ENCODE results near the gene GUCY2C. TPM values are rescaled to one million over a fixed set of nuclear protein-coding genes. Genes with fewer than 3 reads are reported as not detected.
A peak's percentile ranks its signal among the peaks of the same experiment; 100 is the strongest.

GUCY2C gene
- total RNA-seq, 4 donors from 2014 or later = 20.5 to 87.4 (median 77.5) TPM

- Histone ChIP-seq H3K27me3 (no peaks in the 10 kb centered on the region), H3K27ac (peak overlapping the region in 3 of 4 donors; percentile 40 to 82 (median 50)), H3K4me1 (peaks cover 0 to 72% (median 22%) of the 10 kb centered on the region in 4 donors), H3K9me3 (no peaks in the 10 kb centered on the region), H3K36me3 (no peaks in the 10 kb centered on the region), H3K4me3 (no peak overlapping the region)
- intact Hi-C loops (cut with DNase I; ENCODE audit: low total_unique reads) = no loop called here
- DNase-seq = no peak
- WGBS, 2 donors (ENCODE audit: low coverage in 1 of 2) = 63 to 68% methylated on average over 4 of the region's 4 CpGs
- in situ Hi-C loops (cut with MboI; ENCODE audit: low pct_ligation_motif_present in 1 of 4, low pct_unique_long_range_greater_than_20kb in 1 of 4, low sequenced_read_pairs in 3 of 4) = no loop called here
- TF ChIP-seq CTCF (IDR thresholded peaks at IDR 0.05) (no peak), POLR2A (IDR thresholded peaks at IDR 0.05) (no peak), POLR2AphosphoS5 (IDR thresholded peaks at IDR 0.05) (no peak), EP300 (IDR thresholded peaks at IDR 0.05; ENCODE audit: low read depth) (no peak)
Measured at GRCh38 chr12:14563046-14563445, 133.4 kb downstream of the GUCY2C start.

Other genes with a start within 250 kb of the GUCY2C start
- 10 to 100 TPM; 30.8 to 74.6 (median 40.4) TPM for gene PLBD1, start 128.7 kb downstream of the GUCY2C start, total RNA-seq
- gene WBP11, start 106.9 kb upstream of the GUCY2C start, total RNA-seq = 10 to 100 TPM in 2 of 4 donors, 1 to 10 TPM in 2; 7.4 to 19.4 (median 11.6) TPM
- under 1 TPM in 2 of 4 donors, not detected in 2; 0.55 to 0.95 TPM for gene C12orf60, start 107.1 kb upstream of the GUCY2C start, total RNA-seq
- not detected for gene SMCO3, start 117.6 kb upstream of the GUCY2C start, total RNA-seq
- gene ART4, start 146.9 kb upstream of the GUCY2C start, total RNA-seq = under 1 TPM in 2 of 4 donors, not detected in 2; 0.16 to 0.68 TPM
- 100 to 1,000 TPM in 3 of 4 donors, 10 to 100 TPM in 1; 90.5 to 499 (median 234) TPM for gene MGP, start 189.3 kb upstream of the GUCY2C start, total RNA-seq
- 1 to 10 TPM in 1 of 4 donors, under 1 TPM in 1, not detected in 2; 0.64 to 2.6 TPM for gene ERP27, start 241.9 kb upstream of the GUCY2C start, total RNA-seq